ENCODE measurements around the gene ART4. TPM values are rescaled to one million over a fixed set of nuclear protein-coding genes. Genes with fewer than 3 reads are reported as not detected.

ART4 gene
- under 1 TPM; 0.68 to 0.82 TPM for total RNA-seq

DNA sequence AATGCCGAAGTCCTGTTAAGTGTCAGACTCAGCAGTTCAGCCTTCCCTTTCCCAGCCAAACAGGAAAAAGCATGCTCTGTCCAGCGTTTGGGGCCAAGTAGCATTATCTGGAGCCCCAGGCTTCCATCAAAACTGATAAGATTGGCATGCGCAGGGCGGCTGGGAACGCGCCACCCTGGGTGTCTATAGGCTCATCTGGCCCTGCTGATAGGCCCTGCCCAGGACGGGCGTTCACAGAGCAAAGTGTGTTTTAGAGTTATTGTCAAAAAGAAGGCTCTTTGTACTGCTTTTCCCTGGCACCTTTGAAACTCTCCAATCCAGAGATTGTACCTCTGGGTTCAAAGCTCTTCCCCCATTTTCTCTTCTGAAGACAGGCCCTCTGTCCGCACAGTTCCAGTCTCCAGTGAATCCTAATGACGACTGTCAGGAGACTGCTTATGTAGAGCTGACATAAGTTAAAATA, at the start of gene ART4:
TSS of gene ART4 (minus strand) at position 102 of the 463 bp plus-strand sequence. CDS start 413 bp downstream, outside the sequence.
- no peak for DNase-seq (ENCODE audit: low spot score)
- Histone ChIP-seq H3K27ac (peak within 1 kb of the TSS; percentile 30 to 50), H3K36me3 (no peaks in the 10 kb centered on the region), H3K4me3 (no peak within 1 kb of the TSS), H3K9me3 (no peaks in the 10 kb centered on the region), H3K27me3 (replicated peaks; ENCODE audit: insufficient read depth) (no peaks in the 10 kb centered on the region), H3K4me1 (replicated peaks) (peaks cover 8% of the 10 kb centered on the region)
- WGBS, result 81% methylated on average over 10 of the region's 10 CpGs
- TF ChIP-seq POLR2A (IDR thresholded peaks at IDR 0.05) (no peak), POLR2AphosphoS5 (IDR thresholded peaks at IDR 0.05) (no peak)
- TF ChIP-seq, protein P1, sequence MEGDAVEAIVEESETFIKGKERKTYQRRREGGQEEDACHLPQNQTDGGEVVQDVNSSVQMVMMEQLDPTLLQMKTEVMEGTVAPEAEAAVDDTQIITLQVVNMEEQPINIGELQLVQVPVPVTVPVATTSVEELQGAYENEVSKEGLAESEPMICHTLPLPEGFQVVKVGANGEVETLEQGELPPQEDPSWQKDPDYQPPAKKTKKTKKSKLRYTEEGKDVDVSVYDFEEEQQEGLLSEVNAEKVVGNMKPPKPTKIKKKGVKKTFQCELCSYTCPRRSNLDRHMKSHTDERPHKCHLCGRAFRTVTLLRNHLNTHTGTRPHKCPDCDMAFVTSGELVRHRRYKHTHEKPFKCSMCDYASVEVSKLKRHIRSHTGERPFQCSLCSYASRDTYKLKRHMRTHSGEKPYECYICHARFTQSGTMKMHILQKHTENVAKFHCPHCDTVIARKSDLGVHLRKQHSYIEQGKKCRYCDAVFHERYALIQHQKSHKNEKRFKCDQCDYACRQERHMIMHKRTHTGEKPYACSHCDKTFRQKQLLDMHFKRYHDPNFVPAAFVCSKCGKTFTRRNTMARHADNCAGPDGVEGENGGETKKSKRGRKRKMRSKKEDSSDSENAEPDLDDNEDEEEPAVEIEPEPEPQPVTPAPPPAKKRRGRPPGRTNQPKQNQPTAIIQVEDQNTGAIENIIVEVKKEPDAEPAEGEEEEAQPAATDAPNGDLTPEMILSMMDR (IDR thresholded peaks at IDR 0.05), result no peak
- intact Hi-C loops (cut with DNase I), result loop anchor here (10.0 kb wide), 2 partner anchors 311 to 431 kb away; no protein-coding TSS in a partner anchor

DNA sequence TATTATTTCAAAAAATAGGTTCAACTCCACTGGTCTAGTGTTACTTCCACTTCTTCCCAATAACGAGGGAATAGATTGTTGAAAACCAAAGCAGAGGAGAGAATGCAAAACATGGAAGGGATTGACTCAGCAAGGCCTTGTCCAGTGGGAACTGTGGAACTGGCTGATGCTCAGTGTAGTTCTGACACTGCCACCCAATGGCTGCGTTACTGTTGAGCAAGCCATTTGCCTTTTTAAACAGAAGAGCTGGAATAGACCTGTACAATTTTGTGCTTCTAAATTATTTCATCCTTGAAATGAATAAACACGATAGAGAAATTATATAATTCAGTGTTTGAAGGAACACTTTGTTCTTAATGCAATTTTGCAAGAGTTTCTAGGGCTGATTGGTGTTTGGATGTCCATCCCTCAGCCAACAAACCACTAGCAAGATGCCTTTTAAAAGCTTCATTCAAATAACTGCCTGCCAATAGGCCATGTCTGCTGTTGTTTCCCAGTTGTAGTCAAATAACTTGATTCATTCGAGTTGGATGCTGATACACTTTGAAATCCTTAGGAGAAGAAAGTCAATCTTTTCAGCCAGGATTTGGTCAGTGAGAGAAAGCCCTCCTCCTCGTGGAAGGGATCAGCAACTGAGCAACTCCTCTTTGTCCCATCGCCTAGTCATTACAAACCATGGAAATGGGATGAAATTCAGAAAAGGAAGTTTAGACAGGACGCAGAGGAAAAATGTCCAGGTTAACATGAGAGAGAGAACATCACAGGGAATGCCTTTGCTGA, 49.6 kb upstream of the ART4 start:
- DNase-seq (ENCODE audit: low spot score), result no peak
- no peaks in the 10 kb centered on the region for H3K27me3 ChIP-seq (replicated peaks; ENCODE audit: insufficient read depth)
- peak; percentile 10 for TF ChIP-seq POLR2AphosphoS5 (IDR thresholded peaks at IDR 0.05)
- TF ChIP-seq POLR2A (IDR thresholded peaks at IDR 0.05), result no peak
- intact Hi-C loops (cut with DNase I), result loop anchor here (5.0 kb wide), 1 partner anchor 46 kb away; no protein-coding TSS in a partner anchor
- no peaks in the 10 kb centered on the region for H3K4me1 ChIP-seq (replicated peaks)
- H3K4me3 ChIP-seq, result no peak overlapping the region
- peak overlapping the region; percentile 34 to 56 for H3K27ac ChIP-seq
- WGBS, result 54% methylated on average over 7 of the region's 7 CpGs
- no peaks in the 10 kb centered on the region for H3K9me3 ChIP-seq
- H3K36me3 ChIP-seq, result no peaks in the 10 kb centered on the region

DNA sequence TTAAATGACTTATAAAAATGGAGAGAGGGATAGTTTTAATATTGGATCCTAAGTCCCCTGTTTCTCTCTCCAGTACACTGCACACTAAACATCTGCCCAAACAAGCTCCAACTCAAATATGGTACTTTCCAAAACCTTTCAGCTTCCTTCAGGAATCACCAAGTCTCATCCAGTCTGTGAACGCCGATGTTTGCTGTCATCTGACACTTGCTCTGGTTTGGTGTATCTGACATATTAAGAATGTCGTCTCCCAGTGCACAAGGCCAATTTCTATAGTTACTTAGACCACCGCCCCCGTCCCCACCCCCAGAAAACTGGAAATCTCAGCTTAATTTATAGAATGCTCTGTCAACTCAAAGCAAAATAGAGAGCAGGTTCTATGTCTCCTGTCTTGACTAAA, 47.4 kb upstream of the ART4 start:
- TF ChIP-seq POLR2AphosphoS5 (IDR thresholded peaks at IDR 0.05), result no peak
- no peak for TF ChIP-seq POLR2A (IDR thresholded peaks at IDR 0.05)
- TF ChIP-seq, protein P1 (IDR thresholded peaks at IDR 0.05), result no peak
- Histone ChIP-seq H3K27me3 (replicated peaks; ENCODE audit: insufficient read depth) (no peaks in the 10 kb centered on the region), H3K27ac (no peak overlapping the region), H3K4me3 (no peak overlapping the region), H3K36me3 (no peaks in the 10 kb centered on the region), H3K4me1 (replicated peaks) (no peaks in the 10 kb centered on the region), H3K9me3 (no peaks in the 10 kb centered on the region)
- 48% methylated on average over 5 of the region's 5 CpGs for WGBS
- intact Hi-C loops (cut with DNase I), result loop anchor here (5.0 kb wide), 1 partner anchor 43 kb away; no protein-coding TSS in a partner anchor
- no peak for DNase-seq (ENCODE audit: low spot score)

DNA sequence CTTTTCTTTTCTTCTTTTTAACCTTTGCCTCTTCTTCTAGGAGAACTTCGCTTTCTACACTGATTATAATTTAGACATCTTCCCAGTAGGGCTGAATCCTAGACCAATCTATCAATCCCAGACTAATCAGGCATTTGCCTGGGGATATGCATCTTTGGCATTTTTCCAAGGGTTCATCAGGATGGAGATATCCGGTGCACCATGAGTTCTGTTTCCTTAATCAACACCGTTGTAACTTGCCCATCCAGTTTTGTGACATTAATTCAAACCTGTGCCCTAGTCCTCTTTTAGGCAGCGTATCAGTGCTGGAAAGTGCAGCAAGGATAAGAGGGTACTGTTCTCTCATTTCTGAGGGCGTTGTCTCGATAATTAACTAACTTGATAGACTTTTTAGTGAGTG, 42.9 kb upstream of the ART4 start:
- Histone ChIP-seq H3K9me3 (no peaks in the 10 kb centered on the region), H3K4me1 (replicated peaks) (no peaks in the 10 kb centered on the region), H3K4me3 (no peak overlapping the region), H3K36me3 (no peaks in the 10 kb centered on the region), H3K27me3 (replicated peaks; ENCODE audit: insufficient read depth) (no peaks in the 10 kb centered on the region), H3K27ac (peak overlapping the region; percentile 67 to 78)
- intact Hi-C loops (cut with DNase I), result no loop called here
- 38% methylated on average over 6 of the region's 6 CpGs for WGBS
- DNase-seq (ENCODE audit: low spot score), result no peak
- TF ChIP-seq, protein P1 (IDR thresholded peaks at IDR 0.05), result no peak
- no peak for TF ChIP-seq POLR2AphosphoS5 (IDR thresholded peaks at IDR 0.05)
- TF ChIP-seq POLR2A (IDR thresholded peaks at IDR 0.05), result no peak

GRCh38 chr12:14885718-14886221, 42.4 kb upstream of the ART4 start, which contains the start of gene MGP:
MGP (minus strand) TSS chr12:14885854; CDS start chr12:14885791, 63 bp downstream.
- Histone ChIP-seq H3K27me3 (replicated peaks; ENCODE audit: insufficient read depth) (no peaks in the 10 kb centered on the region), H3K27ac (peak within 1 kb of the TSS; percentile 67 to 78), H3K36me3 (no peaks in the 10 kb centered on the region), H3K9me3 (no peaks in the 10 kb centered on the region), H3K4me1 (replicated peaks) (no peaks in the 10 kb centered on the region), H3K4me3 (peak within 1 kb of the TSS; percentile 20 to 26)
- peak; percentile 35 for DNase-seq (ENCODE audit: low spot score)
- TF ChIP-seq POLR2A (IDR thresholded peaks at IDR 0.05) (no peak), POLR2AphosphoS5 (IDR thresholded peaks at IDR 0.05) (no peak)
- TF ChIP-seq, protein P1 (IDR thresholded peaks at IDR 0.05), result no peak
- intact Hi-C loops (cut with DNase I), result no loop called here
- WGBS, result 6% methylated on average over 6 of the region's 6 CpGs

Data from prostate gland (tissue), 2 donors.